GM23338 (cell line): ENCODE results near the gene CALM1. TPM values are rescaled to one million over a fixed set of nuclear protein-coding genes. Genes with fewer than 3 reads are reported as not detected.

Experiments
- ATAC-seq: fragments of 200-7000 bp; cut with Tn5 transposase; 3 replicates; pipeline ENCODE4 v1.9.1; 2020
- DNase-seq: peaks from one replicate; pipeline ENCODE4 v3.0.0-alpha.2; 2015; ENCODE audit warnings: low spot score
- H2AFZ ChIP-seq: fragments of 200-600 bp; sonication (generic); 2 replicates; pipeline ENCODE4 v1.8.0; 2016; ENCODE audit warnings: antibody characterized with exemption, mild to moderate bottlenecking, moderate library complexity
- H3F3A ChIP-seq: fragments of 200-600 bp; sonication (generic); replicated peaks from 2 replicates; pipeline ENCODE4 v1.8.0; 2017; ENCODE audit warnings: antibody characterized with exemption, mixed run types, low read depth
- H3K27ac ChIP-seq: fragments of 200-600 bp; sonication (generic); 2 replicates; pipeline ENCODE4 v1.6.1; 2016; ENCODE audit warnings: low read depth
- H3K27me3 ChIP-seq: fragments of 200-600 bp; sonication (generic); 2 replicates; pipeline ENCODE4 v1.8.0; 2016; ENCODE audit warnings: mild to moderate bottlenecking, mixed run types, moderate library complexity; ENCODE audit not compliant: insufficient read depth
- H3K36me3 ChIP-seq: fragments of 200-600 bp; sonication (generic); 2 replicates; pipeline ENCODE4 v1.8.0; 2016; ENCODE audit warnings: mild to moderate bottlenecking; ENCODE audit not compliant: insufficient read depth
- H3K4me1 ChIP-seq: fragments of 200-600 bp; sonication (generic); 2 replicates; pipeline ENCODE4 v1.8.0; 2016; ENCODE audit warnings: mild to moderate bottlenecking, moderate library complexity; ENCODE audit not compliant: insufficient read depth
- H3K4me2 ChIP-seq: fragments of 200-600 bp; sonication (generic); 2 replicates; pipeline ENCODE4 v1.7.1; 2017; ENCODE audit warnings: mixed run types
- H3K4me3 ChIP-seq: fragments of 200-600 bp; sonication (generic); 2 replicates; pipeline ENCODE4 v1.6.1; 2016; ENCODE audit warnings: mixed run types
- H3K79me2 ChIP-seq: fragments of 200-600 bp; sonication (generic); replicated peaks from 2 replicates; pipeline ENCODE4 v1.8.0; 2017; ENCODE audit warnings: mild to moderate bottlenecking; ENCODE audit not compliant: insufficient read depth
- H3K9me2 ChIP-seq: fragments of 200-600 bp; sonication (generic); 2 replicates; pipeline ENCODE4 v1.8.0; 2017; ENCODE audit not compliant: insufficient read depth
- H4K20me1 ChIP-seq: fragments of 200-600 bp; sonication (generic); replicated peaks from 2 replicates; pipeline ENCODE4 v1.8.0; 2017; ENCODE audit warnings: mild to moderate bottlenecking; ENCODE audit not compliant: insufficient read depth
- H3K27ac Mint-ChIP-seq: 2 replicates; pipeline ENCODE4 v1.8.0; 2020; ENCODE audit warnings: inconsistent platforms, mild to moderate bottlenecking, moderate library complexity, mixed read lengths
- H3K27me3 Mint-ChIP-seq: 3 replicates; pipeline ENCODE4 v1.8.0; 2022; ENCODE audit warnings: low read depth, mild to moderate bottlenecking, moderate library complexity, mixed read lengths, inconsistent platforms; ENCODE audit not compliant: insufficient read depth, poor library complexity
- H3K36me3 Mint-ChIP-seq: 3 replicates; pipeline ENCODE4 v1.8.0; 2021; ENCODE audit warnings: low read depth, mild to moderate bottlenecking, inconsistent platforms, moderate library complexity, mixed read lengths
- H3K4me1 Mint-ChIP-seq: 3 replicates; pipeline ENCODE4 v1.8.0; 2020; ENCODE audit warnings: mild to moderate bottlenecking, inconsistent platforms, mixed read lengths
- H3K4me3 Mint-ChIP-seq: 3 replicates; pipeline ENCODE4 v1.8.0; 2021; ENCODE audit warnings: moderate library complexity, mild to moderate bottlenecking, inconsistent platforms, mixed read lengths
- H3K9me3 Mint-ChIP-seq: 3 replicates; pipeline ENCODE4 v1.8.0; 2020; ENCODE audit warnings: moderate library complexity, mild to moderate bottlenecking, inconsistent platforms, mixed read lengths
- CREB1 ChIP-seq: fragments of 250-450 bp; sonication (Bioruptor Pico); IDR thresholded peaks from 2 replicates; pipeline ENCODE4 v1.5.0; 2020; ENCODE audit warnings: low read depth, mild to moderate bottlenecking, moderate library complexity
- CTCF ChIP-seq, 2 experiments: fragments of 200-600 bp in 1 of 2; sonication (generic) in 1 of 2; conservative IDR thresholded peaks; 2 replicates each; pipeline versions ENCODE4 v1.5.1 to v1.6.1; 2016 to 2017; ENCODE audit warnings: antibody characterized with exemption in 2 of 2, low read depth in 2 of 2, mild to moderate bottlenecking in 2 of 2, moderate library complexity in 1 of 2
- ETS1 ChIP-seq: IDR thresholded peaks from 2 replicates; pipeline ENCODE4 v1.6.1; 2016; ENCODE audit warnings: antibody characterized with exemption
- EZH2 ChIP-seq: fragments of 200-600 bp; sonication (generic); IDR thresholded peaks from one replicate; pipeline ENCODE4 v1.8.0; 2017; ENCODE audit warnings: antibody characterized with exemption, mild to moderate bottlenecking, low read depth; ENCODE audit not compliant: unreplicated experiment
- EZH2phosphoT487 ChIP-seq: fragments of 200-600 bp; sonication (generic); IDR thresholded peaks from one replicate; pipeline ENCODE4 v1.8.1; 2018; ENCODE audit warnings: antibody characterized with exemption; ENCODE audit not compliant: unreplicated experiment
- NANOG ChIP-seq: IDR thresholded peaks from 2 replicates; pipeline ENCODE4 v1.6.1; 2016; ENCODE audit warnings: antibody characterized with exemption, borderline replicate concordance
- POLR2AphosphoS5 ChIP-seq: IDR thresholded peaks from 2 replicates; pipeline ENCODE4 v1.6.1; 2016; ENCODE audit warnings: antibody characterized with exemption, low read depth
- REST ChIP-seq: IDR thresholded peaks from one replicate; pipeline ENCODE4 v1.6.1; 2018; ENCODE audit warnings: antibody characterized with exemption; ENCODE audit not compliant: unreplicated experiment
- STAT1 ChIP-seq: IDR thresholded peaks from one replicate; pipeline ENCODE4 v1.6.1; 2016; ENCODE audit warnings: antibody characterized with exemption; ENCODE audit not compliant: unreplicated experiment
- ZNF331 ChIP-seq: fragments of 250-450 bp; sonication (Bioruptor Pico); IDR thresholded peaks from 2 replicates; pipeline ENCODE4 v1.5.0; 2020; ENCODE audit warnings: low read depth, mild to moderate bottlenecking, moderate library complexity
- ZNF462 ChIP-seq: fragments of 250-450 bp; sonication (Bioruptor Pico); IDR thresholded peaks from 2 replicates; pipeline ENCODE4 v1.5.0; 2020; ENCODE audit warnings: mild to moderate bottlenecking, moderate library complexity
- polyA plus RNA-seq: library from polyadenylated mRNA; unstranded; fragments of >200 nt; fragmentation: Nextera tagmentation; extraction: Ambion mirVana; gene quantifications from 2 replicates; pipeline ENCODE4 v1.2.1, GENCODE V29; 2016
- total RNA-seq: library from RNA; depleted of rRNA; stranded (reverse); fragments of >200 nt; shearing (Covaris generic); gene quantifications from 2 replicates; pipeline ENCODE4 v1.2.3, GENCODE V29; 2014

CALM1 gene
- total and polyA plus RNA-seq, 2 experiments from 2014 or later = 308 to 2,024 TPM

GRCh38 chr14:90426031-90426540 lies 29.3 kb downstream of the CALM1 start:
- H3K4me1 ChIP-seq = peaks cover 16% of the 10 kb centered on the region
- no peaks in the 10 kb centered on the region for H3K79me2 ChIP-seq
- H3K27me3 Mint-ChIP-seq = peaks cover 11% of the 10 kb centered on the region
- no peak overlapping the region for H3K27ac Mint-ChIP-seq
- DNase-seq = no peak
- no peaks in the 10 kb centered on the region for H3K36me3 ChIP-seq
- H3K9me3 Mint-ChIP-seq = no peaks in the 10 kb centered on the region
- no peak overlapping the region for H3K4me3 Mint-ChIP-seq
- no peaks in the 10 kb centered on the region for H3F3A ChIP-seq
- peak overlapping the region; percentile 56; the same call in 1 of the 2 replicates for H2AFZ ChIP-seq
- no peak overlapping the region for H3K4me3 ChIP-seq
- ATAC-seq = no peak
- TF ChIP-seq ZNF462 (CRISPR knock-in tag) (no peak), CREB1 (CRISPR knock-in tag) (no peak), NANOG (no peak), ETS1 (no peak), REST (no peak), POLR2AphosphoS5 (no peak), CTCF (conservative IDR thresholded peaks at IDR 0.05; ENCODE audit: low read depth in 2 of 2) (no peak), EZH2 (no peak), EZH2phosphoT487 (no peak), STAT1 (no peak), ZNF331 (CRISPR knock-in tag) (no peak)
- H3K27ac ChIP-seq = no peak overlapping the region
- no peaks in the 10 kb centered on the region for H3K9me2 ChIP-seq
- no peaks in the 10 kb centered on the region for H3K27me3 ChIP-seq
- H3K4me1 Mint-ChIP-seq = peaks cover 18% of the 10 kb centered on the region
- H4K20me1 ChIP-seq = no peaks in the 10 kb centered on the region
- H3K4me2 ChIP-seq = no peak overlapping the region
- H3K36me3 Mint-ChIP-seq = no peaks in the 10 kb centered on the region; the same call in 2 of the 3 replicates
